K562 (cell line): ENCODE results near the gene ASB6. TPM values are rescaled to one million over a fixed set of nuclear protein-coding genes. Genes with fewer than 3 reads are reported as not detected.

Experiments
- CHD2 ChIP-seq: IDR thresholded peaks from 2 replicates; pipeline ENCODE4 v1.6.1; 2011; ENCODE audit warnings: low read depth, low read length
- ETV1 ChIP-seq: fragments of 450-650 bp; conservative IDR thresholded peaks from 2 replicates; pipeline ENCODE4 v1.6.1; 2016; ENCODE audit warnings: missing genetic modification characterization, control low read depth, low read depth, missing compliant biosample characterization
- ETV6 ChIP-seq, 3 experiments: fragments of 150-350 bp in 1 of 3; sonication (generic) in 1 of 3; formaldehyde crosslinking in 1 of 3; IDR thresholded peaks; 2 replicates each; pipeline versions ENCODE4 v1.6.1 to v1.8.0; 2014 to 2022; ENCODE audit warnings: borderline replicate concordance in 2 of 3, low read depth in 2 of 3, antibody characterized with exemption in 1 of 3, low read length in 1 of 3, mild to moderate bottlenecking in 1 of 3, missing genetic modification reagents in 1 of 3
- HMGN3 ChIP-seq: IDR thresholded peaks from 2 replicates; pipeline ENCODE4 v1.6.1; 2011; ENCODE audit warnings: borderline replicate concordance, low read depth, mild to moderate bottlenecking, mixed read lengths, low read length; ENCODE audit not compliant: insufficient read length; ENCODE audit errors: extremely low read depth
- NR0B1 ChIP-seq: fragments of 450-650 bp; IDR thresholded peaks from one replicate; pipeline ENCODE4 v1.6.1; 2018; ENCODE audit warnings: mild to moderate bottlenecking, moderate library complexity; ENCODE audit not compliant: partially characterized antibody
- POLR2H ChIP-seq: IDR thresholded peaks from 2 replicates; pipeline ENCODE4 v1.6.1; 2016; ENCODE audit warnings: missing genetic modification characterization, low read depth, mild to moderate bottlenecking, control low read depth, missing compliant biosample characterization, moderate library complexity
- SAFB2 ChIP-seq: fragments of 200-400 bp; formaldehyde crosslinking; IDR thresholded peaks from 2 replicates; pipeline ENCODE4 v1.6.1; 2018; ENCODE audit warnings: borderline replicate concordance, low read length, low read depth, moderate library complexity; ENCODE audit not compliant: severe bottlenecking
- SFPQ ChIP-seq: fragments of 200-400 bp; formaldehyde crosslinking; IDR thresholded peaks from 2 replicates; pipeline ENCODE4 v1.6.1; 2017; ENCODE audit warnings: mild to moderate bottlenecking, low read depth, low read length, moderate library complexity
- SNRNP70 ChIP-seq: fragments of 200-400 bp; formaldehyde crosslinking; optimal IDR thresholded peaks from 2 replicates; pipeline ENCODE3; 2017; ENCODE audit warnings: low read depth, low read length
- TBL1XR1 ChIP-seq, 2 experiments: IDR thresholded peaks; 2 replicates each; pipeline ENCODE4 v1.6.1; 2012; ENCODE audit warnings: improper control_type of control experiment in 2 of 2, low read length in 2 of 2, mild to moderate bottlenecking in 1 of 2
- ZFP1 ChIP-seq: fragments of 450-650 bp; formaldehyde crosslinking; IDR thresholded peaks from 2 replicates; pipeline ENCODE4 v1.4.0; 2020; ENCODE audit warnings: mild to moderate bottlenecking, mixed read lengths
- ZNF75A ChIP-seq: fragments of 450-650 bp; formaldehyde crosslinking; IDR thresholded peaks from 2 replicates; pipeline ENCODE4 v1.4.0; 2020; ENCODE audit warnings: mild to moderate bottlenecking
- polyA plus RNA-seq, 8 experiments: library from polyadenylated mRNA; depleted of rRNA in 4 of 8; stranded (reverse) in 5 of 8; unstranded in 3 of 8; fragments of >200 nt; fragmentation: Nextera tagmentation in 2 of 8; fragmentation: Illumina TruSeq in 1 of 8; extraction: Ambion mirVana in 2 of 8; extraction: Trizol in 1 of 8; gene quantifications; 2 replicates each; pipeline versions ENCODE4 v1.2.1 to v1.2.3, GENCODE V29; 2011 to 2014; ENCODE audit warnings: inconsistent platforms in 1 of 8, missing spikeins in 1 of 8
- total RNA-seq, 7 experiments: library from RNA; depleted of rRNA in 6 of 7; stranded (reverse); fragments of >200 nt in 6 of 7; fragmentation: Illumina TruSeq in 2 of 7; extraction: Trizol in 2 of 7; gene quantifications; 2 replicates each; pipeline versions ENCODE4 v1.2.1 to v1.2.3, GENCODE V29; 2011 to 2021; ENCODE audit warnings: low replicate concordance in 1 of 7
- TF ChIP-seq, protein P1 (sequence below): fragments of 450-650 bp; IDR thresholded peaks from 2 replicates; pipeline ENCODE4 v1.6.1; 2014; ENCODE audit warnings: low read depth, mild to moderate bottlenecking, moderate library complexity, borderline replicate concordance

ASB6 gene
- total and polyA plus RNA-seq, 9 of the 15 experiments (the other 6 are each of a cell fraction or from before 2014, with no cell fraction given), result 0.92 to 17.8 (median 11.3) TPM

DNA sequence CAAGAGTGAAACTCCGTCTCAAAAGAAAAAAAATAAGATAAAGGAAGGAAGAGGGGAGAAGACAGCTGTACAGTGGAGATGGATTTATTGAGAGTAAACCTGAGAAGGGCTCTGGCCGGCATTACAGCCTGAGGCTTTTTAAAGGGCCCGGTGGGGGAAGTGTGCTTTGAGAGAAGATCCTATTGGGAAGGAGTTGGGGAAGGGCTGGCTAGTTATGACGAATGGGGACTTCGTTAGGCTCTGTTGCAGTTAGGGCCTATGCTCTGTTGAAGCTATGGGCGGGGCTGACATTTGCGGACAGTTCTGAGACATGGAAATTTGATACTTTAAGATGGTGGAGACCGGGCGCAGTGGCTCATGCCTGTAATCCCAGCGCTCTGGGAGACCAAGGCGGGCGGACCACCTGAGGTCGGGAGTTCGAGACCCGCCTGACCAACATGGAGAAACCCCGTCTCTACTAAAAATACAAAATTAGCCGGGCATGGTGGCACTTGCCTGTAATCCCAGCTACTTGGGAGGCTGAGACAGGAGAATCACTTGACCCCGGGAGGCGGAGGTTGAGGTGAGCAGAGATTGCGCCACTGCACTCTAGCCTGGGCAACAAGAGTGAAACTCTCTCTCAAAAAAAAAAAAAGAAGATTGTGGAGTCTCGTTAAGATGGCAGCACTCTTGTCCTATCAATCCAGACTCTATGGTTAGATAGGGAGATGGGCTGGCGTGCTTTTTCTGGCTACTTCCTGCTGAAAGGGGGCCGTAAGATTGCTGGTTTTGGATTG, 54.3 kb downstream of the ASB6 start (continued):
- TF ChIP-seq SFPQ, result no peak
- TF ChIP-seq ETV1 (tag), result peak; percentile 8; the same call in 1 of the 2 replicates
- TF ChIP-seq, protein P1, sequence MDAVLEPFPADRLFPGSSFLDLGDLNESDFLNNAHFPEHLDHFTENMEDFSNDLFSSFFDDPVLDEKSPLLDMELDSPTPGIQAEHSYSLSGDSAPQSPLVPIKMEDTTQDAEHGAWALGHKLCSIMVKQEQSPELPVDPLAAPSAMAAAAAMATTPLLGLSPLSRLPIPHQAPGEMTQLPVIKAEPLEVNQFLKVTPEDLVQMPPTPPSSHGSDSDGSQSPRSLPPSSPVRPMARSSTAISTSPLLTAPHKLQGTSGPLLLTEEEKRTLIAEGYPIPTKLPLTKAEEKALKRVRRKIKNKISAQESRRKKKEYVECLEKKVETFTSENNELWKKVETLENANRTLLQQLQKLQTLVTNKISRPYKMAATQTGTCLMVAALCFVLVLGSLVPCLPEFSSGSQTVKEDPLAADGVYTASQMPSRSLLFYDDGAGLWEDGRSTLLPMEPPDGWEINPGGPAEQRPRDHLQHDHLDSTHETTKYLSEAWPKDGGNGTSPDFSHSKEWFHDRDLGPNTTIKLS, result no peak
- no peak for TF ChIP-seq TBL1XR1 (IDR thresholded peaks at IDR 0.05; ENCODE audit: low read length in 2 of 2)
- no peak for TF ChIP-seq ZFP1 (CRISPR knock-in tag)
- TF ChIP-seq CHD2, result no peak
- no peak for TF ChIP-seq HMGN3
- no peak for TF ChIP-seq NR0B1
- TF ChIP-seq ETV6 (IDR thresholded peaks at IDR 0.05; ENCODE audit: borderline replicate concordance in 1 of 2, low read depth in 2 of 2, low read length in 1 of 2), result no peak
- TF ChIP-seq ETV6 (CRISPR knock-in tag; IDR thresholded peaks at IDR 0.05; ENCODE audit: borderline replicate concordance), result no peak
- TF ChIP-seq ZNF75A (CRISPR knock-in tag), result no peak
- TF ChIP-seq SAFB2, result no peak
- TF ChIP-seq POLR2H (tag), result peak; percentile 71
- no peak for TF ChIP-seq SNRNP70
